Keratinocyte (primary cell): ENCODE results near the gene REPS2.

Source experiments
- EZH2 ChIP-seq: IDR thresholded peaks from one replicate; pipeline ENCODE4 v1.6.1; 2012; ENCODE audit warnings: inconsistent platforms, mild to moderate bottlenecking, low read length, moderate library complexity
- TF ChIP-seq, protein P1 (sequence below), 3 experiments: IDR thresholded peaks in 1 of 3; conservative IDR thresholded peaks in 1 of 3; optimal IDR thresholded peaks in 1 of 3; 2 replicates in 2 of 3; 3 replicates in 1 of 3; pipeline versions ENCODE3 to v1.5.1; 2011; ENCODE audit warnings: low read length in 3 of 3, mild to moderate bottlenecking in 3 of 3, moderate library complexity in 2 of 3, control low read depth in 1 of 3, inconsistent platforms in 1 of 3; ENCODE audit not compliant: insufficient read depth in 2 of 3; ENCODE audit errors: extremely low read depth in 1 of 3

GRCh38 chrX:16966752-16967448, 20.4 kb downstream of the REPS2 start:
- TF ChIP-seq, protein P1, sequence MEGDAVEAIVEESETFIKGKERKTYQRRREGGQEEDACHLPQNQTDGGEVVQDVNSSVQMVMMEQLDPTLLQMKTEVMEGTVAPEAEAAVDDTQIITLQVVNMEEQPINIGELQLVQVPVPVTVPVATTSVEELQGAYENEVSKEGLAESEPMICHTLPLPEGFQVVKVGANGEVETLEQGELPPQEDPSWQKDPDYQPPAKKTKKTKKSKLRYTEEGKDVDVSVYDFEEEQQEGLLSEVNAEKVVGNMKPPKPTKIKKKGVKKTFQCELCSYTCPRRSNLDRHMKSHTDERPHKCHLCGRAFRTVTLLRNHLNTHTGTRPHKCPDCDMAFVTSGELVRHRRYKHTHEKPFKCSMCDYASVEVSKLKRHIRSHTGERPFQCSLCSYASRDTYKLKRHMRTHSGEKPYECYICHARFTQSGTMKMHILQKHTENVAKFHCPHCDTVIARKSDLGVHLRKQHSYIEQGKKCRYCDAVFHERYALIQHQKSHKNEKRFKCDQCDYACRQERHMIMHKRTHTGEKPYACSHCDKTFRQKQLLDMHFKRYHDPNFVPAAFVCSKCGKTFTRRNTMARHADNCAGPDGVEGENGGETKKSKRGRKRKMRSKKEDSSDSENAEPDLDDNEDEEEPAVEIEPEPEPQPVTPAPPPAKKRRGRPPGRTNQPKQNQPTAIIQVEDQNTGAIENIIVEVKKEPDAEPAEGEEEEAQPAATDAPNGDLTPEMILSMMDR (optimal IDR thresholded peaks at IDR 0.05 in 1 of 3, IDR thresholded peaks at IDR 0.05 in 1 of 3, conservative IDR thresholded peaks at IDR 0.05 in 1 of 3; ENCODE audit: extremely low read depth in 1 of 3, insufficient read depth in 2 of 3, low read length in 3 of 3): no peak
- no peak for TF ChIP-seq EZH2
